ENCODE results near the gene ABCA8. TPM values are rescaled to one million over a fixed set of nuclear protein-coding genes. Genes with fewer than 3 reads are reported as not detected.

The ABCA8 gene
- total RNA-seq, 1 experiment from 2014 or later, result 0.90 TPM

DNA sequence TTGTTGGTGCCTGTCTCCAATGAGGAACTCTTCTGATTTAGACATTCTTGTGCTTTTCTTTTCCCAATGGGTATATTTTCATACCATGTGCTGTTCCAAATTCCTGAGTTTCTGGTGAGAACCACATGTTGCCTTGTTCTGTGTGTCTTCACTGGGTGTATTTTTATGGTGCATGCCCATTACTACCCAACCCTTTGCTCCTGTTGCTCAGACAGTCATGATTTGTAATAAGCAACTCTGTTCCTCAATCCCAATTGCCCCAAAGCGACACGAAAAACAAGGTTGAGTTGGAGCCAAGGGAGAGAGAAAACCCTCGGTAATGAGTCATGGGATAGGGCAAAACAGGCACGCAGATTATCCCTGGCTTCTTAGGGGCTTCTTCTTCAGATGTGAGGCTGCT, 101.8 kb downstream of the ABCA8 start:
- H3K9me3 ChIP-seq (ENCODE audit: low read depth, low read length, poor library complexity, severe bottlenecking), result no peaks in the 10 kb centered on the region
- H3K27ac ChIP-seq (ENCODE audit: low read depth, low read length, poor library complexity, severe bottlenecking), result no peak overlapping the region
- no TSS peak for BruUV-seq (replicated peaks)
- no peaks in the 10 kb centered on the region for H3K36me3 ChIP-seq (ENCODE audit: insufficient read depth, low read length, poor library complexity, severe bottlenecking)
- intact Hi-C loops (cut with micrococcal nuclease; ENCODE audit: unreplicated experiment), result no loop called here
- CTCF ChIA-PET, result no interaction called here
- POLR2A ChIA-PET (ENCODE audit: low non-redundant PET), result no interaction called here
- TF ChIP-seq, protein P1, sequence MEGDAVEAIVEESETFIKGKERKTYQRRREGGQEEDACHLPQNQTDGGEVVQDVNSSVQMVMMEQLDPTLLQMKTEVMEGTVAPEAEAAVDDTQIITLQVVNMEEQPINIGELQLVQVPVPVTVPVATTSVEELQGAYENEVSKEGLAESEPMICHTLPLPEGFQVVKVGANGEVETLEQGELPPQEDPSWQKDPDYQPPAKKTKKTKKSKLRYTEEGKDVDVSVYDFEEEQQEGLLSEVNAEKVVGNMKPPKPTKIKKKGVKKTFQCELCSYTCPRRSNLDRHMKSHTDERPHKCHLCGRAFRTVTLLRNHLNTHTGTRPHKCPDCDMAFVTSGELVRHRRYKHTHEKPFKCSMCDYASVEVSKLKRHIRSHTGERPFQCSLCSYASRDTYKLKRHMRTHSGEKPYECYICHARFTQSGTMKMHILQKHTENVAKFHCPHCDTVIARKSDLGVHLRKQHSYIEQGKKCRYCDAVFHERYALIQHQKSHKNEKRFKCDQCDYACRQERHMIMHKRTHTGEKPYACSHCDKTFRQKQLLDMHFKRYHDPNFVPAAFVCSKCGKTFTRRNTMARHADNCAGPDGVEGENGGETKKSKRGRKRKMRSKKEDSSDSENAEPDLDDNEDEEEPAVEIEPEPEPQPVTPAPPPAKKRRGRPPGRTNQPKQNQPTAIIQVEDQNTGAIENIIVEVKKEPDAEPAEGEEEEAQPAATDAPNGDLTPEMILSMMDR (conservative IDR thresholded peaks at IDR 0.05; ENCODE audit: low read depth, low read length), result no peak
- TF ChIP-seq EZH2 (IDR thresholded peaks at IDR 0.05; ENCODE audit: borderline replicate concordance, low read depth, low read length, poor library complexity, severe bottlenecking), result no peak
- no peak overlapping the region for H3K4me3 ChIP-seq (ENCODE audit: low read depth, low read length, poor library complexity, severe bottlenecking)
- H3K27me3 ChIP-seq (replicated peaks; ENCODE audit: insufficient read depth, low read depth, low read length, poor library complexity), result no peaks in the 10 kb centered on the region
- no peak for DNase-seq (ENCODE audit: low spot score)
- no peaks in the 10 kb centered on the region for H3K4me1 ChIP-seq (ENCODE audit: insufficient read depth, low read length, poor library complexity, severe bottlenecking)

DNA sequence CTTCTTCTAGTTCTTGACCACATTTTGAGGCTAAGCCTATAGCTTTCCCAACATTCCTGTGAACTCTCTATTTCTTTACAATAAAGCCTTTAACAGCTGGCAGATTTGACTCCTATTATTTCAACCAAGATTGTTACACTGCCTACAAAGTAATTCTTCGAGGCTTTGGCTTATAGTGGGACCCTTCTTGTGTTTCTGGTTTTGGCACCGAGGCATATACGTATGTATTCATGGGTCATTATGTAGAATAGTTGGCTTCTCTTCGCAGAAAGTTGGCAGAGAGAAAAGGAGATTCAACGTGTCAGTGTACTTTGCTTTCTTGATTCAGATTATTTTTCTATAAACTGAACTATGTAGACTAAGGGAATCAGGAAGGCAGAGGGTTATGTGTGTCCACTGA, 102.2 kb downstream of the ABCA8 start:
- Histone ChIP-seq H3K27ac (ENCODE audit: low read depth, low read length, poor library complexity, severe bottlenecking) (no peak overlapping the region), H3K27me3 (replicated peaks; ENCODE audit: insufficient read depth, low read depth, low read length, poor library complexity) (no peaks in the 10 kb centered on the region), H3K36me3 (ENCODE audit: insufficient read depth, low read length, poor library complexity, severe bottlenecking) (no peaks in the 10 kb centered on the region), H3K4me1 (ENCODE audit: insufficient read depth, low read length, poor library complexity, severe bottlenecking) (peaks cover 2% of the 10 kb centered on the region), H3K4me3 (ENCODE audit: low read depth, low read length, poor library complexity, severe bottlenecking) (no peak overlapping the region), H3K9me3 (ENCODE audit: low read depth, low read length, poor library complexity, severe bottlenecking) (no peaks in the 10 kb centered on the region)
- intact Hi-C loops (cut with micrococcal nuclease; ENCODE audit: unreplicated experiment), result no loop called here
- TF ChIP-seq, protein P1 (conservative IDR thresholded peaks at IDR 0.05; ENCODE audit: low read depth, low read length), result no peak
- TF ChIP-seq EZH2 (IDR thresholded peaks at IDR 0.05; ENCODE audit: borderline replicate concordance, low read depth, low read length, poor library complexity, severe bottlenecking), result no peak
- POLR2A ChIA-PET (ENCODE audit: low non-redundant PET), result no interaction called here
- CTCF ChIA-PET, result no interaction called here
- BruUV-seq (replicated peaks), result no TSS peak
- no peak for DNase-seq (ENCODE audit: low spot score)

DNA sequence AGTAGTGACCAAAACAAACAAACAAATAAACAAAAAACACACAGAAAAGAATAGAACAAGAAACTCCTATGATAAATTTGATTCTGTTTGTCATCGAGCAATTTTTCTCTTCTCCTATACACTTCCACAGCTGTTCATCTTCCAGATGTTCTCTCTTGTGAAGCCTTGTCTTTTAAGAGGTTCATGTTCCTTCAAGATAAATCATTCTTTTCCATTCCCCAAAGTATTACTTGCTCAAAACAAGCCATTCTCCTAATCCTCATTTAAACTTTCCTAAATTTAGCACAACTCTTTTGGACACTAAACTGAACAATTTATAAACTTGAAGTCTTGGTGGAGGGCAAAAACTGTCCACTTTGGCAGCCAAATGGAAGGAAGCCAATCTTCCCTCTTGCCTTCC, 103.3 kb downstream of the ABCA8 start:
- BruUV-seq (replicated peaks), result no TSS peak
- Histone ChIP-seq H3K36me3 (ENCODE audit: insufficient read depth, low read length, poor library complexity, severe bottlenecking) (no peaks in the 10 kb centered on the region), H3K4me3 (ENCODE audit: low read depth, low read length, poor library complexity, severe bottlenecking) (no peak overlapping the region), H3K4me1 (ENCODE audit: insufficient read depth, low read length, poor library complexity, severe bottlenecking) (peaks cover 7% of the 10 kb centered on the region), H3K27ac (ENCODE audit: low read depth, low read length, poor library complexity, severe bottlenecking) (no peak overlapping the region), H3K27me3 (replicated peaks; ENCODE audit: insufficient read depth, low read depth, low read length, poor library complexity) (no peaks in the 10 kb centered on the region), H3K9me3 (ENCODE audit: low read depth, low read length, poor library complexity, severe bottlenecking) (no peaks in the 10 kb centered on the region)
- ChIA-PET POLR2A (ENCODE audit: low non-redundant PET) (no interaction called here), CTCF (no interaction called here)
- DNase-seq (ENCODE audit: low spot score), result no peak
- TF ChIP-seq EZH2 (IDR thresholded peaks at IDR 0.05; ENCODE audit: borderline replicate concordance, low read depth, low read length, poor library complexity, severe bottlenecking), result no peak
- TF ChIP-seq, protein P1 (conservative IDR thresholded peaks at IDR 0.05; ENCODE audit: low read depth, low read length), result no peak
- intact Hi-C loops (cut with micrococcal nuclease; ENCODE audit: unreplicated experiment), result no loop called here
